Tibial nerve (tissue), 3 donors: Measurements from ENCODE around the gene PAK1IP1.

ENCODE experiments used
- CTCF ChIP-seq, 5 experiments: fragments of 200-600 bp in 3 of 5; fragments of 450-650 bp in 2 of 5; sonication (generic) in 3 of 5; IDR thresholded peaks; one replicate each; pipeline ENCODE4 v1.5.1; 2016 to 2019; ENCODE audit warnings: antibody characterized with exemption in 5 of 5, mild to moderate bottlenecking in 3 of 5, moderate library complexity in 2 of 5
- POLR2A ChIP-seq, 2 donors: fragments of 450-650 bp; IDR thresholded peaks; one replicate each; pipeline ENCODE4 v1.6.1; 2017; ENCODE audit warnings: antibody characterized with exemption in 2 of 2, mild to moderate bottlenecking in 2 of 2, moderate library complexity in 2 of 2

GRCh38 chr6:10742251-10742650, 47.5 kb downstream of the PAK1IP1 start:
- TF ChIP-seq CTCF (IDR thresholded peaks at IDR 0.05), result no peak
- no peak for TF ChIP-seq POLR2A (IDR thresholded peaks at IDR 0.05)
